ENCODE data around the gene EML1.

The EML1 gene

GRCh38 chr14:99976681-99977080, 183.5 kb downstream of the EML1 start:
- DNase-seq (ENCODE audit: low read depth, low spot score) = no peak
- TF ChIP-seq CTCF (IDR thresholded peaks at IDR 0.05; ENCODE audit: low read depth, low read length) = no peak
- in situ Hi-C loops (cut with HindIII; ENCODE audit: low sequenced_read_pairs) = no loop called here
- H3K4me3 ChIP-seq (ENCODE audit: low read depth, low read length) = no peak overlapping the region

GRCh38 chr14:99980299-99980698, 187.1 kb downstream of the EML1 start:
- DNase-seq (ENCODE audit: low read depth, low spot score) = no peak
- no peak overlapping the region for H3K4me3 ChIP-seq (ENCODE audit: low read depth, low read length)
- no peak for TF ChIP-seq CTCF (IDR thresholded peaks at IDR 0.05; ENCODE audit: low read depth, low read length)
- in situ Hi-C loops (cut with HindIII; ENCODE audit: low sequenced_read_pairs) = no loop called here

- no peak for DNase-seq (ENCODE audit: low read depth, low spot score)
- TF ChIP-seq CTCF (IDR thresholded peaks at IDR 0.05; ENCODE audit: low read depth, low read length) = no peak
- in situ Hi-C loops (cut with HindIII; ENCODE audit: low sequenced_read_pairs) = no loop called here
- H3K4me3 ChIP-seq (ENCODE audit: low read depth, low read length) = no peak overlapping the region
These were observed 188.6 kb downstream of the EML1 start for GRCh38 chr14:99981806-99982205.

GRCh38 chr14:99982537-99983250, 189.5 kb downstream of the EML1 start:
- in situ Hi-C loops (cut with HindIII; ENCODE audit: low sequenced_read_pairs) = no loop called here
- DNase-seq (ENCODE audit: low read depth, low spot score) = peak; percentile 63
- peak; percentile 86 for TF ChIP-seq CTCF (IDR thresholded peaks at IDR 0.05; ENCODE audit: low read depth, low read length)
- H3K4me3 ChIP-seq (ENCODE audit: low read depth, low read length) = no peak overlapping the region

- DNase-seq (ENCODE audit: low read depth, low spot score) = no peak
- no peak overlapping the region for H3K4me3 ChIP-seq (ENCODE audit: low read depth, low read length)
- in situ Hi-C loops (cut with HindIII; ENCODE audit: low sequenced_read_pairs) = no loop called here
- no peak for TF ChIP-seq CTCF (IDR thresholded peaks at IDR 0.05; ENCODE audit: low read depth, low read length)
These were observed 190.2 kb downstream of the EML1 start for GRCh38 chr14:99983251-99984015.

GRCh38 chr14:99984036-99984435, 190.8 kb downstream of the EML1 start:
- in situ Hi-C loops (cut with HindIII; ENCODE audit: low sequenced_read_pairs) = no loop called here
- DNase-seq (ENCODE audit: low read depth, low spot score) = no peak
- H3K4me3 ChIP-seq (ENCODE audit: low read depth, low read length) = no peak overlapping the region
- no peak for TF ChIP-seq CTCF (IDR thresholded peaks at IDR 0.05; ENCODE audit: low read depth, low read length)
